ENCODE data around the gene ZBTB46.

DNA sequence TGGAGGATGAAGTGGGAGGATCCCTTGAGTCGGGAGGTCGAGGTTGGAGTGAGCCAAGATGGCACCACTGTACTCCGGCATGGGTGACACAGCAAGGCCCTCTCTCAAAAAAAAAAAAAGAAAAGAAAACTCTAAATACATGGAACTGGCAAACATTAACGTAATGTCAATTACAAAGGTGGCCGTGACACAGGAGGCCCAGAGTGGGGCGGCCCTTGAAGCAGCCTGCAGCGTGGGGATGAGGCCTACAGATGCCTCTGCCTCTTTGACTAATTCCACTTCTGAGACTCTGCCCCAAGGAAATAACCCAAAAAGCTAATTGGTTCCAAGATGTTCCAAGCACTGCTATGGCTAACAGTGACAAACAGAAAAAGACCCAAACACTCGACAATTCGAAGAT lies 21.2 kb downstream of the ZBTB46 start:
- TF ChIP-seq, protein P1, sequence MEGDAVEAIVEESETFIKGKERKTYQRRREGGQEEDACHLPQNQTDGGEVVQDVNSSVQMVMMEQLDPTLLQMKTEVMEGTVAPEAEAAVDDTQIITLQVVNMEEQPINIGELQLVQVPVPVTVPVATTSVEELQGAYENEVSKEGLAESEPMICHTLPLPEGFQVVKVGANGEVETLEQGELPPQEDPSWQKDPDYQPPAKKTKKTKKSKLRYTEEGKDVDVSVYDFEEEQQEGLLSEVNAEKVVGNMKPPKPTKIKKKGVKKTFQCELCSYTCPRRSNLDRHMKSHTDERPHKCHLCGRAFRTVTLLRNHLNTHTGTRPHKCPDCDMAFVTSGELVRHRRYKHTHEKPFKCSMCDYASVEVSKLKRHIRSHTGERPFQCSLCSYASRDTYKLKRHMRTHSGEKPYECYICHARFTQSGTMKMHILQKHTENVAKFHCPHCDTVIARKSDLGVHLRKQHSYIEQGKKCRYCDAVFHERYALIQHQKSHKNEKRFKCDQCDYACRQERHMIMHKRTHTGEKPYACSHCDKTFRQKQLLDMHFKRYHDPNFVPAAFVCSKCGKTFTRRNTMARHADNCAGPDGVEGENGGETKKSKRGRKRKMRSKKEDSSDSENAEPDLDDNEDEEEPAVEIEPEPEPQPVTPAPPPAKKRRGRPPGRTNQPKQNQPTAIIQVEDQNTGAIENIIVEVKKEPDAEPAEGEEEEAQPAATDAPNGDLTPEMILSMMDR (IDR thresholded peaks at IDR 0.05): no peak
- no peak for TF ChIP-seq EP300 (IDR thresholded peaks at IDR 0.05)
- TF ChIP-seq POLR2A (IDR thresholded peaks at IDR 0.05): no peak

Data from tibial nerve (tissue), 4 donors.